ENCODE measurements around the gene FEM1C. TPM values are rescaled to one million over a fixed set of nuclear protein-coding genes. Genes with fewer than 3 reads are reported as not detected.

Gene FEM1C
- total RNA-seq, 1 experiment from 2014 or later, result 10.4 TPM

DNA sequence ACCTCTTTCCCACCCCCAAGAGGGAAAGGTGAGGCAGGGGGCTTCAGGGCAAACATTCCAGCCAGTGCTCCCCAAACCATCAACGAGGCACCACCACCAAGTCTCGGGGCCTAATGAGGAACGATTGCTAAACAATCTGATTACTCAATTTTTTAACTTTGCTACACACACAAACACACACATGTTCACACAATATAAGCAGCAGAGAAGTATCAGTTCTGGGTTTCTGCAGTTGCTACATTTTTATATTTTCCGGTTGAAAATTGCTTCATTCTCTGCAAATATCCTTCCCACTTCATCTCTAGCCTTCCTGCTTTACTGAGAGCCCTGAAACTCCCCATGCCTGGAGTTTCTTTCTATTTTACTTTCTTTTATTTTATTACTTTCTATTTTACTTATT, 60.2 kb downstream of the FEM1C start:
- Histone ChIP-seq H3K36me3 (ENCODE audit: control insufficient read depth, insufficient read depth, low read length) (no peaks in the 10 kb centered on the region), H3K27me3 (ENCODE audit: control insufficient read depth, insufficient read depth, low read length) (no peaks in the 10 kb centered on the region; the same call in 1 of the 2 replicates), H3K9me3 (ENCODE audit: control insufficient read depth, insufficient read depth, low read depth, low read length) (no peaks in the 10 kb centered on the region), H3K4me3 (ENCODE audit: low read depth in 2 of 2, low read length in 2 of 2) (no peak overlapping the region), H3K4me1 (ENCODE audit: control insufficient read depth, insufficient read depth, low read length) (no peaks in the 10 kb centered on the region), H3K27ac (ENCODE audit: low read length) (no peak overlapping the region)
- in situ Hi-C loops (cut with HindIII; ENCODE audit: low pct_unique_long_range_greater_than_20kb, low sequenced_read_pairs), result no loop called here
- CTCF ChIA-PET, result no interaction called here
- intact Hi-C loops (cut with micrococcal nuclease; ENCODE audit: unreplicated experiment), result no loop called here
- ATAC-seq, result no peak
- no peak for DNase-seq (ENCODE audit: low read depth, low spot score)
- TF ChIP-seq TCF7L2 (IDR thresholded peaks at IDR 0.05; ENCODE audit: low read depth, low read length), result no peak
- TF ChIP-seq POLR2AphosphoS5 (IDR thresholded peaks at IDR 0.05; ENCODE audit: low read depth, low read length), result no peak
- TF ChIP-seq, protein P1, sequence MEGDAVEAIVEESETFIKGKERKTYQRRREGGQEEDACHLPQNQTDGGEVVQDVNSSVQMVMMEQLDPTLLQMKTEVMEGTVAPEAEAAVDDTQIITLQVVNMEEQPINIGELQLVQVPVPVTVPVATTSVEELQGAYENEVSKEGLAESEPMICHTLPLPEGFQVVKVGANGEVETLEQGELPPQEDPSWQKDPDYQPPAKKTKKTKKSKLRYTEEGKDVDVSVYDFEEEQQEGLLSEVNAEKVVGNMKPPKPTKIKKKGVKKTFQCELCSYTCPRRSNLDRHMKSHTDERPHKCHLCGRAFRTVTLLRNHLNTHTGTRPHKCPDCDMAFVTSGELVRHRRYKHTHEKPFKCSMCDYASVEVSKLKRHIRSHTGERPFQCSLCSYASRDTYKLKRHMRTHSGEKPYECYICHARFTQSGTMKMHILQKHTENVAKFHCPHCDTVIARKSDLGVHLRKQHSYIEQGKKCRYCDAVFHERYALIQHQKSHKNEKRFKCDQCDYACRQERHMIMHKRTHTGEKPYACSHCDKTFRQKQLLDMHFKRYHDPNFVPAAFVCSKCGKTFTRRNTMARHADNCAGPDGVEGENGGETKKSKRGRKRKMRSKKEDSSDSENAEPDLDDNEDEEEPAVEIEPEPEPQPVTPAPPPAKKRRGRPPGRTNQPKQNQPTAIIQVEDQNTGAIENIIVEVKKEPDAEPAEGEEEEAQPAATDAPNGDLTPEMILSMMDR (IDR thresholded peaks at IDR 0.05), result no peak
- no peak for TF ChIP-seq SIN3A (IDR thresholded peaks at IDR 0.05; ENCODE audit: borderline replicate concordance, insufficient read depth, low read depth, low read length)
- TF ChIP-seq, protein P2, sequence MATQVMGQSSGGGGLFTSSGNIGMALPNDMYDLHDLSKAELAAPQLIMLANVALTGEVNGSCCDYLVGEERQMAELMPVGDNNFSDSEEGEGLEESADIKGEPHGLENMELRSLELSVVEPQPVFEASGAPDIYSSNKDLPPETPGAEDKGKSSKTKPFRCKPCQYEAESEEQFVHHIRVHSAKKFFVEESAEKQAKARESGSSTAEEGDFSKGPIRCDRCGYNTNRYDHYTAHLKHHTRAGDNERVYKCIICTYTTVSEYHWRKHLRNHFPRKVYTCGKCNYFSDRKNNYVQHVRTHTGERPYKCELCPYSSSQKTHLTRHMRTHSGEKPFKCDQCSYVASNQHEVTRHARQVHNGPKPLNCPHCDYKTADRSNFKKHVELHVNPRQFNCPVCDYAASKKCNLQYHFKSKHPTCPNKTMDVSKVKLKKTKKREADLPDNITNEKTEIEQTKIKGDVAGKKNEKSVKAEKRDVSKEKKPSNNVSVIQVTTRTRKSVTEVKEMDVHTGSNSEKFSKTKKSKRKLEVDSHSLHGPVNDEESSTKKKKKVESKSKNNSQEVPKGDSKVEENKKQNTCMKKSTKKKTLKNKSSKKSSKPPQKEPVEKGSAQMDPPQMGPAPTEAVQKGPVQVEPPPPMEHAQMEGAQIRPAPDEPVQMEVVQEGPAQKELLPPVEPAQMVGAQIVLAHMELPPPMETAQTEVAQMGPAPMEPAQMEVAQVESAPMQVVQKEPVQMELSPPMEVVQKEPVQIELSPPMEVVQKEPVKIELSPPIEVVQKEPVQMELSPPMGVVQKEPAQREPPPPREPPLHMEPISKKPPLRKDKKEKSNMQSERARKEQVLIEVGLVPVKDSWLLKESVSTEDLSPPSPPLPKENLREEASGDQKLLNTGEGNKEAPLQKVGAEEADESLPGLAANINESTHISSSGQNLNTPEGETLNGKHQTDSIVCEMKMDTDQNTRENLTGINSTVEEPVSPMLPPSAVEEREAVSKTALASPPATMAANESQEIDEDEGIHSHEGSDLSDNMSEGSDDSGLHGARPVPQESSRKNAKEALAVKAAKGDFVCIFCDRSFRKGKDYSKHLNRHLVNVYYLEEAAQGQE (IDR thresholded peaks at IDR 0.05; ENCODE audit: insufficient read depth in 1 of 2, low read depth in 2 of 2, low read length in 1 of 2), result no peak
- POLR2A ChIA-PET, result no interaction called here
- no TSS peak for BruUV-seq (replicated peaks)

DNA sequence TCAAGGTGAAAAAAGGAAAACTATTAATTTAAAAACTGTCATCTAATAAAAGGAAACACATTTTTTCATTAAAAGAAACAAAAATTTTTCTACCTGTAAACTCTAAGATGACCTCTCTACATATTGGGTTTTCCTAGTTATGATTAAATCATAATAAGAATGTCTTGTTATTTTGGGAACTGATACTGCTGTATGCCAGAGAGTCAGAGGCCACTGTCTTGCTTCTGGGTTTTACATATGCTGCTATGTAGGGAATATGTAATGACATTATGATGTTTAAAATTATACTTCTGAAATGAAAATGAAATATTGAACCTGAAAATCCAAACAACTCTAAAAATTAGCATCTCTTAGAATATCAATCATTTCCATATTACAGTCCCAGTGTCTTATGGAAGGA, 63.7 kb downstream of the FEM1C start:
- in situ Hi-C loops (cut with HindIII; ENCODE audit: low pct_unique_long_range_greater_than_20kb, low sequenced_read_pairs) (no loop called here), intact Hi-C loops (cut with micrococcal nuclease; ENCODE audit: unreplicated experiment) (no loop called here)
- Histone ChIP-seq H3K4me3 (ENCODE audit: low read depth in 2 of 2, low read length in 2 of 2) (no peak overlapping the region), H3K4me1 (ENCODE audit: control insufficient read depth, insufficient read depth, low read length) (no peaks in the 10 kb centered on the region), H3K9me3 (ENCODE audit: control insufficient read depth, insufficient read depth, low read depth, low read length) (no peaks in the 10 kb centered on the region), H3K36me3 (ENCODE audit: control insufficient read depth, insufficient read depth, low read length) (no peaks in the 10 kb centered on the region), H3K27ac (ENCODE audit: low read length) (no peak overlapping the region), H3K27me3 (ENCODE audit: control insufficient read depth, insufficient read depth, low read length) (no peaks in the 10 kb centered on the region; the same call in 1 of the 2 replicates)
- ATAC-seq (no peak), DNase-seq (ENCODE audit: low read depth, low spot score) (no peak)
- BruUV-seq (replicated peaks), result no TSS peak
- TF ChIP-seq, protein P1 (IDR thresholded peaks at IDR 0.05), result no peak
- TF ChIP-seq, protein P2 (IDR thresholded peaks at IDR 0.05; ENCODE audit: insufficient read depth in 1 of 2, low read depth in 2 of 2, low read length in 1 of 2), result no peak
- TF ChIP-seq SIN3A (IDR thresholded peaks at IDR 0.05; ENCODE audit: borderline replicate concordance, insufficient read depth, low read depth, low read length) (no peak), POLR2AphosphoS5 (IDR thresholded peaks at IDR 0.05; ENCODE audit: low read depth, low read length) (no peak), TCF7L2 (IDR thresholded peaks at IDR 0.05; ENCODE audit: low read depth, low read length) (no peak)
- CTCF ChIA-PET, result no interaction called here
- POLR2A ChIA-PET, result no interaction called here

Measured in Panc1 (cell line).